Endodermal cell (in vitro differentiated cells): ENCODE results near the gene RNF220. TPM values are rescaled to one million over a fixed set of nuclear protein-coding genes. Genes with fewer than 3 reads are reported as not detected.

Experiments
- DNase-seq: peaks from one replicate; pipeline ENCODE4 v3.0.0-alpha.2; 2017
- H3K27ac ChIP-seq: 2 replicates; pipeline ENCODE4 v1.5.1; 2013; ENCODE audit warnings: mild to moderate bottlenecking, low read depth, low read length, moderate library complexity
- H3K27me3 ChIP-seq: 2 replicates; pipeline ENCODE4 v1.6.1; 2013; ENCODE audit warnings: mild to moderate bottlenecking, low read length, moderate library complexity; ENCODE audit not compliant: insufficient read depth, control insufficient read depth, poor library complexity, severe bottlenecking
- H3K36me3 ChIP-seq: 2 replicates; pipeline ENCODE4 v1.7.0; 2013; ENCODE audit warnings: mild to moderate bottlenecking, low read length, moderate library complexity; ENCODE audit not compliant: control insufficient read depth, insufficient read depth
- H3K4me1 ChIP-seq: one replicate; pipeline ENCODE4 v1.7.0; 2013; ENCODE audit warnings: low read length; ENCODE audit not compliant: control insufficient read depth, insufficient read depth
- H3K4me3 ChIP-seq: 2 replicates; pipeline ENCODE4 v1.5.1; 2013; ENCODE audit warnings: mild to moderate bottlenecking, low read length, moderate library complexity
- H3K9ac ChIP-seq: 2 replicates; pipeline ENCODE4 v1.6.1; 2013; ENCODE audit warnings: mild to moderate bottlenecking, low read length, moderate library complexity; ENCODE audit not compliant: poor library complexity, severe bottlenecking; ENCODE audit errors: extremely low read depth
- H3K9me3 ChIP-seq: 2 replicates; pipeline ENCODE4 v1.6.1; 2013; ENCODE audit warnings: mild to moderate bottlenecking, low read length, moderate library complexity; ENCODE audit not compliant: control insufficient read depth
- H3K27ac Mint-ChIP-seq: 2 replicates; pipeline ENCODE4 v1.8.0; 2020; ENCODE audit warnings: mixed read lengths
- H3K27me3 Mint-ChIP-seq: 2 replicates; pipeline ENCODE4 v1.8.0; 2021; ENCODE audit warnings: mild to moderate bottlenecking, mixed read lengths; ENCODE audit not compliant: insufficient read depth
- H3K36me3 Mint-ChIP-seq: 2 replicates; pipeline ENCODE4 v1.8.0; 2020; ENCODE audit warnings: low read depth, mixed read lengths
- H3K4me1 Mint-ChIP-seq: 2 replicates; pipeline ENCODE4 v1.8.0; 2020; ENCODE audit warnings: mixed read lengths
- H3K4me3 Mint-ChIP-seq: 2 replicates; pipeline ENCODE4 v1.8.0; 2020; ENCODE audit warnings: mild to moderate bottlenecking, moderate library complexity, mixed read lengths
- H3K9me3 Mint-ChIP-seq: 2 replicates; pipeline ENCODE4 v1.8.0; 2020; ENCODE audit warnings: mild to moderate bottlenecking, mixed read lengths
- WGBS, 2 experiments: methylation state at CpG; one replicate each; pipeline versions ENCODE4 v1.1.5 to v1.1.7; 2013; ENCODE audit warnings: missing lambda C conversion rate in 2 of 2, mixed read lengths in 1 of 2; ENCODE audit not compliant: insufficient coverage in 1 of 2, insufficient read length in 1 of 2; 5-methylcytosine and 5-hydroxymethylcytosine counted together
- total RNA-seq, 2 donors: library from RNA; stranded (reverse); fragmentation: NEBNext Ultra II Directional in 1 of 2; extraction: Animal tissue kit (Norgen Biotek cat#: 25700) in 1 of 2; gene quantifications; 2 replicates in 1 of 2; 3 replicates in 1 of 2; pipeline ENCODE4 v1.2.1, GENCODE V29; 2021
- TF ChIP-seq, protein P1 (sequence below): fragments of 200-600 bp; sonication (generic); conservative IDR thresholded peaks from 2 replicates; pipeline ENCODE4 v1.5.0; 2021; ENCODE audit warnings: antibody characterized with exemption, mild to moderate bottlenecking

RNF220 gene
- total RNA-seq, 2 donors from 2014 or later, result 94.6 to 95.5 TPM

DNA sequence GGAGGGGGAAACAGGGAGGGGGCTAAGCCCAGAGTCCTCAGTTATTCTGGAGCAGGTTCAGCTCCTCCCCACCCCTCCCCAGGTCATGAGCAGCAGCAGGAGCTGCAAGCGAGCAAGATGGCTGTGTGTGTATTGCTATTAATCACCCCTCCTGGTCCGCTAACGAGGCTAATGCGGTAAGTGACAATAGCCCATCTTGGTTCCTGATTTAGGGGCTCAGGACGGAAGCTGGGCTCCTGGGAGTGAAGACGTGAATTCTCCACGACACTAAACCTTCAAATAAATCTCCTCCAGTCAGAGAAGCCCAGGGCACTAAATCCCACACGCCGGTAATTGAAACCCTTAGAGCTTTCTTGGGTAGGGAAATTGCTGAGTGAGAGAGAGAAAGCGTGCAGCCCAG, 193.1 kb downstream of the RNF220 start:
- Mint-ChIP-seq H3K4me3 (no peak overlapping the region), H3K4me1 (peaks cover 7% of the 10 kb centered on the region), H3K36me3 (no peaks in the 10 kb centered on the region), H3K27me3 (peaks cover 17% of the 10 kb centered on the region), H3K27ac (no peak overlapping the region), H3K9me3 (no peaks in the 10 kb centered on the region)
- Histone ChIP-seq H3K36me3 (no peaks in the 10 kb centered on the region), H3K27me3 (peaks cover 39% of the 10 kb centered on the region), H3K4me3 (no peak overlapping the region), H3K27ac (no peak overlapping the region), H3K9ac (no peak overlapping the region), H3K4me1 (no peaks in the 10 kb centered on the region), H3K9me3 (no peaks in the 10 kb centered on the region)
- TF ChIP-seq, protein P1, sequence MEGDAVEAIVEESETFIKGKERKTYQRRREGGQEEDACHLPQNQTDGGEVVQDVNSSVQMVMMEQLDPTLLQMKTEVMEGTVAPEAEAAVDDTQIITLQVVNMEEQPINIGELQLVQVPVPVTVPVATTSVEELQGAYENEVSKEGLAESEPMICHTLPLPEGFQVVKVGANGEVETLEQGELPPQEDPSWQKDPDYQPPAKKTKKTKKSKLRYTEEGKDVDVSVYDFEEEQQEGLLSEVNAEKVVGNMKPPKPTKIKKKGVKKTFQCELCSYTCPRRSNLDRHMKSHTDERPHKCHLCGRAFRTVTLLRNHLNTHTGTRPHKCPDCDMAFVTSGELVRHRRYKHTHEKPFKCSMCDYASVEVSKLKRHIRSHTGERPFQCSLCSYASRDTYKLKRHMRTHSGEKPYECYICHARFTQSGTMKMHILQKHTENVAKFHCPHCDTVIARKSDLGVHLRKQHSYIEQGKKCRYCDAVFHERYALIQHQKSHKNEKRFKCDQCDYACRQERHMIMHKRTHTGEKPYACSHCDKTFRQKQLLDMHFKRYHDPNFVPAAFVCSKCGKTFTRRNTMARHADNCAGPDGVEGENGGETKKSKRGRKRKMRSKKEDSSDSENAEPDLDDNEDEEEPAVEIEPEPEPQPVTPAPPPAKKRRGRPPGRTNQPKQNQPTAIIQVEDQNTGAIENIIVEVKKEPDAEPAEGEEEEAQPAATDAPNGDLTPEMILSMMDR, result no peak
- DNase-seq, result no peak
- WGBS, 2 experiments, result 68 to 85% methylated on average over 4 to 10 of the region's 10 CpGs

DNA sequence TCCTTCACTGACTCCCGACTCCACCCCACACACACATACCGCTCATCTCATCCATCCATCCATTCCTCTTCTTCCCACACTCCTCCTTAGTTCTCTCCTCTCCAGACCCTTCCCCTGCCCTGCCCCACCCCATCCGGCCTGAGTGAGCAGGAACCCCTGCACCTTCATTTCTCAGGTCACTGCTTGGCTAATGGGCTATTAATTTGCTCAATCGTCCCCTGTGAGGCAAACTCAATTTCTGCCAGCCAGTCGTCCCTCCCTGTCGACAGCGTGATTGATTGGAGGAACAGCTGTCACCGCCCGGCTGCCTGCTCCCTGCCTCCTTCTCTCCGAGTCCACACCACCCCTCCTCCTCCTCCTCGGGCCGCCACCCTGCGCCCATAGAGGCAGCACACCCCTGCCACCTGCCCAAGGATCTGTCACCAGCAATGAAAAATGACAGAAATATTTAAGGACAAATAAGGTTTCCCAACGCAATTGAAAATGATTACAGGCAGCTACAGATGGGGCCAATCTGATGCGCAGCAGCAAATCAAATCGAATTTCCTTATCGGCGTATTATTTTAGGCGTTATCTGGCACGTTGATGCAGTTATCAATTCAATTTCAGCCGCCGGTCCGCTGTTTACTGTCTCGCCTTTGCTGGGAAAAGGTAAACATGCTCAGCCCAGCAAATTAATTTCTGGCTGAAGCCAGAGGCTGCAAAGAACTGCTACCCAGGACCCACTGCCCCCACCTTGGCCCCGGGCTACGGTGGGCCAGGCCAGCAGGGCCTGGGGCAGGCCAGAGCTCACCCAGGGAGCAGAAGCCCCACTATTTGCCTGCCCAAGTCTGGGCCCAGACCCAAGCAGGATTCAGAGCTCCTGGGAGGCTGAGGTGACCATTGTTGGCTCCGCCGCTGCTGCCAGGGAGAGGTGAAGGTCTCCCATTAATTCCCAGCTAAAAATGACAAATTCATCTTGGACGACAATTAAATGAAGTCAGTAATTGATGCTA, 197.9 kb downstream of the RNF220 start:
- Histone ChIP-seq H3K27me3 (peaks cover 39% of the 10 kb centered on the region), H3K4me3 (no peak overlapping the region), H3K36me3 (no peaks in the 10 kb centered on the region), H3K9me3 (no peaks in the 10 kb centered on the region), H3K4me1 (no peaks in the 10 kb centered on the region), H3K27ac (no peak overlapping the region), H3K9ac (no peak overlapping the region)
- H3K9me3 Mint-ChIP-seq, result no peaks in the 10 kb centered on the region
- H3K4me3 Mint-ChIP-seq, result no peak overlapping the region
- no peaks in the 10 kb centered on the region for H3K4me1 Mint-ChIP-seq
- no peak overlapping the region for H3K27ac Mint-ChIP-seq
- TF ChIP-seq, protein P1, result no peak
- peaks cover 1% of the 10 kb centered on the region for H3K27me3 Mint-ChIP-seq
- no peaks in the 10 kb centered on the region for H3K36me3 Mint-ChIP-seq
- 82% methylated on average over 25 to 29 of the region's 29 CpGs for WGBS, 2 experiments
- DNase-seq, result no peak

DNA sequence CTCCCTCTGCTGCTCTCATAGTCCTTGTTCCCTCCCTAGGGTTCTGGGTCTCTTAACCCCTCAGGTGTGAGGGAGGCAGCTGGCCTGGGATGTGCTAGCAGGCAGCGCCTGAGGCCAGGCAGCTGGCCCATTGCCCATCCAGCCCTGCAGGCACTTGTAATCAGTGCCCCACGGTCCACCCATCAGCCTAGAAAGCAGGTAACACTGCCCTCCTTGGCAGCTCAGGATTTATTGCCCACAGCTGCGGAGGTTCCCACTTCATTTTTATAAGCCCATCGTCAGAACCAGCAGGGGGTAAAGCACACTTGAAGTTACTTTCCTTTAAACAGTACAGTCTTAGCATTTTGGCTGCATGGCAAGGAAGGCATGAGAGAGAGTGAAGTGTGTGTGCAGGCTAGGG, 198.7 kb downstream of the RNF220 start:
- H3K36me3 Mint-ChIP-seq, result no peaks in the 10 kb centered on the region
- no peak overlapping the region for H3K27ac ChIP-seq
- H3K9ac ChIP-seq, result no peak overlapping the region
- H3K9me3 Mint-ChIP-seq, result no peaks in the 10 kb centered on the region
- H3K27me3 Mint-ChIP-seq, result peaks cover 4% of the 10 kb centered on the region
- TF ChIP-seq, protein P1, result no peak
- no peak overlapping the region for H3K4me3 ChIP-seq
- H3K36me3 ChIP-seq, result no peaks in the 10 kb centered on the region
- no peak overlapping the region for H3K4me3 Mint-ChIP-seq
- 85 to 86% methylated on average over 4 of the region's 4 CpGs for WGBS, 2 experiments
- DNase-seq, result no peak
- peaks cover 35% of the 10 kb centered on the region for H3K27me3 ChIP-seq
- no peaks in the 10 kb centered on the region for H3K4me1 ChIP-seq
- H3K27ac Mint-ChIP-seq, result no peak overlapping the region
- H3K4me1 Mint-ChIP-seq, result no peaks in the 10 kb centered on the region
- H3K9me3 ChIP-seq, result no peaks in the 10 kb centered on the region
